Lung (tissue), 12 donors: ENCODE results near the gene VPS37D. TPM values are rescaled to one million over a fixed set of nuclear protein-coding genes. Genes with fewer than 3 reads are reported as not detected.
"Not testable (repeated sequence)": the region's sequence is repeated elsewhere in the genome, so short reads cannot be mapped to it uniquely, and the experiment has no call there.

Experiments
- ATAC-seq: fragments of 200-7000 bp; cut with Tn5 transposase; one replicate; pipeline ENCODE4 v1.9.1; 2020; ENCODE audit warnings: moderate number of reproducible peaks; ENCODE audit not compliant: insufficient read depth, low FRiP score
- DNase-seq, 3 donors: peaks; one replicate each; pipeline ENCODE4 v3.0.0-alpha.2; 2013 to 2017
- H3K27ac ChIP-seq, 2 donors: one replicate each; pipeline ENCODE4 v1.5.1; 2013; ENCODE audit warnings: mild to moderate bottlenecking in 2 of 2, moderate library complexity in 2 of 2, control low read depth in 1 of 2, inconsistent platforms in 1 of 2, low read depth in 1 of 2, low read length in 1 of 2
- H3K27me3 ChIP-seq, 3 donors: one replicate each; pipeline ENCODE4 v1.5.1; 2013; ENCODE audit warnings: low read length in 2 of 3; ENCODE audit not compliant: control insufficient read depth in 3 of 3, insufficient read depth in 3 of 3
- H3K36me3 ChIP-seq, 4 donors: one replicate each; pipeline ENCODE4 v1.5.1; 2013; ENCODE audit warnings: low read length in 4 of 4, mild to moderate bottlenecking in 1 of 4, moderate library complexity in 1 of 4; ENCODE audit not compliant: control insufficient read depth in 4 of 4, insufficient read depth in 4 of 4
- H3K4me1 ChIP-seq, 5 donors: one replicate each; pipeline ENCODE4 v1.5.1; 2013; ENCODE audit warnings: low read length in 5 of 5, mild to moderate bottlenecking in 2 of 5, moderate library complexity in 1 of 5; ENCODE audit not compliant: control insufficient read depth in 5 of 5, insufficient read depth in 5 of 5
- H3K4me3 ChIP-seq: one replicate; pipeline ENCODE4 v1.5.1; 2013; ENCODE audit warnings: mild to moderate bottlenecking, control low read depth, moderate library complexity
- H3K9ac ChIP-seq, 2 donors: one replicate each; pipeline ENCODE4 v1.5.1; 2013; ENCODE audit warnings: low read length in 2 of 2, control low read depth in 1 of 2; ENCODE audit not compliant: insufficient read depth in 1 of 2
- H3K9me3 ChIP-seq, 4 donors: one replicate each; pipeline ENCODE4 v1.5.1; 2013; ENCODE audit warnings: low read length in 3 of 4, mild to moderate bottlenecking in 1 of 4, moderate library complexity in 1 of 4; ENCODE audit not compliant: control insufficient read depth in 4 of 4, insufficient read depth in 3 of 4
- CTCF ChIP-seq: IDR thresholded peaks from 2 replicates; pipeline ENCODE4 v1.5.1; 2012; ENCODE audit warnings: mild to moderate bottlenecking; ENCODE audit errors: control extremely low read depth, extremely low read depth
- WGBS, 2 donors: extraction: QIAGEN DNeasy Blood & Tissue Kit; methylation state at CpG; one replicate each; pipeline ENCODE4 v1.1.7; 2013; 5-methylcytosine and 5-hydroxymethylcytosine counted together
- polyA plus RNA-seq, 2 donors: library from polyadenylated mRNA; stranded (reverse); fragments of 200-250 nt; gene quantifications; one replicate each; pipeline ENCODE4 v1.2.1, GENCODE V29; 2013
- total RNA-seq, 2 donors: library from RNA; depleted of rRNA in 1 of 2; stranded (reverse); fragments of >200 nt in 1 of 2; gene quantifications; one replicate each; pipeline ENCODE4 v1.2.1, GENCODE V29; 2014 to 2021
- donor health status: control.
- donor health status: control.
- donor health status: Bipolar disorder and iron deficiency.
- donor health status: healthy.
- donor health status: DM: yes; HTN: yes; CAD: no.

VPS37D gene
- total and polyA plus RNA-seq, 4 donors = 0.66 to 5.5 (median 1.3) TPM

DNA sequence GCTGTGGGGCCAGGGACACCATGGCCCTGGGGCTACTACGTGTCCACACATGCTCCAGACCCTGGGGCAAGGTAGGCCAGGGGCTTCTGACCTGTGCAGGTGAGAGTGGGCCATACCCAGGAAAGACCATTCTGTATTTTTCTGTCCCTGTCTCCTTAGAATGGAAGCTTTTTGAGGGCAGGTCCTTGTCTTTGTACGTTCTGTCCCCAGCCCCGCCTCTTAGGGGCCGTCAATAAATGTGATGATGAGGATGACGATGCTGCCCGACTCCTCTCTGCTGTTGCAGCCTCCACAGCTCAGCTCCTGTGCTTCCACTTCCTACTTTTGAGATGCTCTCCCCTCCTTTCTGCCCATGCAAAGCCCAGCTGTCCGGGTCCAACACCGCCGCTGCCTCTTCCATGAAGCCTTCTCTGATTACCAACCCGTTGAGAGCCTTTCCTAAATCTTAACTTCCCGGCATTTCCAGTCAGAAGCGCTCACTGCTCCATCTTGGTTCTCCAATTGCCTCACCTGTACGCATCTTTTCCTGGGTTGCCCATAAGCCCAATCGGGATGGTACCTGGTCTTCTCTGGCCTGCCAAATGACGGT, 4.3 kb downstream of the VPS37D start:
- Histone ChIP-seq H3K36me3 (peaks cover 0 to 7% (median 2%) of the 10 kb centered on the region in 4 donors), H3K4me3 (no peak overlapping the region), H3K9me3 (no peaks in the 10 kb centered on the region), H3K27ac (no peak overlapping the region), H3K27me3 (no peaks in the 10 kb centered on the region), H3K4me1 (peaks cover 0 to 11% (median 4%) of the 10 kb centered on the region in 5 donors), H3K9ac (no peak overlapping the region)
- TF ChIP-seq CTCF = no peak
- WGBS, 2 donors = 94 to 95% methylated on average over 15 of the region's 15 CpGs
- no peak for ATAC-seq
- DNase-seq = no peak

- H3K4me1 ChIP-seq = peaks cover 0 to 7% (median 0%) of the 10 kb centered on the region in 5 donors
- no peak overlapping the region for H3K9ac ChIP-seq
- no peak for TF ChIP-seq CTCF
- WGBS, 2 donors = 83 to 95% methylated on average over 1 of the region's 1 CpG
- H3K27ac ChIP-seq = no peak overlapping the region
- H3K36me3 ChIP-seq = peaks cover 0 to 15% (median 8%) of the 10 kb centered on the region in 4 donors
- no peaks in the 10 kb centered on the region for H3K9me3 ChIP-seq
- no peaks in the 10 kb centered on the region for H3K27me3 ChIP-seq
- DNase-seq = no peak
- ATAC-seq = no peak
- no peak overlapping the region for H3K4me3 ChIP-seq
Observed at GRCh38 chr7:73674468-73675124, 7.0 kb downstream of the VPS37D start.

- not testable (repeated sequence) for H3K4me1 ChIP-seq, H3K9me3 ChIP-seq, H3K9ac ChIP-seq, ATAC-seq, DNase-seq, H3K27me3 ChIP-seq, H3K27ac ChIP-seq, H3K4me3 ChIP-seq
- H3K36me3 ChIP-seq = peaks cover 0 to 15% (median 9%) of the 10 kb centered on the region in 4 donors
- 86 to 88% methylated on average over 9 of the region's 9 CpGs for WGBS, 2 donors
Observed at GRCh38 chr7:73676062-73676461, 8.4 kb downstream of the VPS37D start.

- WGBS, 2 donors = 70 to 86% methylated on average over 6 of the region's 6 CpGs
Observed at GRCh38 chr7:73678862-73679261, 11.2 kb downstream of the VPS37D start.

More at GRCh38 chr7:73678862-73679261, 11.2 kb downstream of the VPS37D start:
- no peak overlapping the region for H3K27ac ChIP-seq
- no peak for ATAC-seq
- TF ChIP-seq CTCF = no peak
- H3K9ac ChIP-seq = no peak overlapping the region
- H3K9me3 ChIP-seq = no peaks in the 10 kb centered on the region
- H3K27me3 ChIP-seq = no peaks in the 10 kb centered on the region
- no peak for DNase-seq
- H3K36me3 ChIP-seq = peaks cover 0 to 11% (median 6%) of the 10 kb centered on the region in 4 donors
- no peak overlapping the region for H3K4me3 ChIP-seq
- peaks cover 7 to 20% (median 16%) of the 10 kb centered on the region in 5 donors for H3K4me1 ChIP-seq
